GM12891 (cell line): ENCODE data around the gene RGS21.

ENCODE experiments used
- PAX5 ChIP-seq: IDR thresholded peaks from 2 replicates; pipeline ENCODE4 v1.6.1; 2011; ENCODE audit warnings: low read length, moderate library complexity, mild to moderate bottlenecking; ENCODE audit not compliant: insufficient read depth, severe bottlenecking
- POLR2A ChIP-seq: IDR thresholded peaks from 2 replicates; pipeline ENCODE4 v1.6.1; 2011; ENCODE audit warnings: low read depth, low read length, control low read depth
- POLR2AphosphoS5 ChIP-seq: IDR thresholded peaks from 2 replicates; pipeline ENCODE4 v1.6.1; 2011; ENCODE audit warnings: low read depth, low read length, control low read depth
- SPI1 ChIP-seq: IDR thresholded peaks from 2 replicates; pipeline ENCODE4 v1.6.1; 2011; ENCODE audit warnings: low read depth, low read length, control low read depth
- TAF1 ChIP-seq: IDR thresholded peaks from 2 replicates; pipeline ENCODE4 v1.6.1; 2011; ENCODE audit warnings: low read depth, low read length, control low read depth

DNA sequence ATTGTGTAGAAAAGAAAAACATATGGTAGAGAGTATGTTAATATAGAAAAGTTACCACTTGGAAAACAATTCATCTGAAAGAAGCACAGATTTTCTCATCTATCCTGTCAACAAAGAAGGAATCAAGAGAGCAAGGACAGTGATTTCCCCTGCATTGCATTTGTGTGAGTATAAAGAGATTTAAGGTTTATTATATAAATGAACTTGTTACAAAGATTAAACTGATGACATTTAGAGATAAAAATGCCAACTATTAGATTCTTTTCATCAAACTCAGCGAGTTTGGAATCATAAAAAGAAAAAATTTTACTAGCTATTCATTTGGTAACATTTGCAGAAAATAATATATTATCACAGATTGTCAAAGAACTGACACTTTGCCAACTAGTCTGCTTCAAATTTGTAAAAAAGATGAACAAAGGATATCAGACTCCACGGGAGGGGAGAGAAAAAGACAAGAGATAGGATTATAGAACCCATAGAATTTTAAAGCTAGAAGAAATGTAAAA lies at the start of gene RGS21:
- TF ChIP-seq POLR2A = no peak
- TF ChIP-seq POLR2AphosphoS5 = no peak
- no peak for TF ChIP-seq TAF1
- no peak for TF ChIP-seq SPI1
- TF ChIP-seq PAX5 = no peak
